Testis (tissue), 2 donors: ENCODE measurements around the gene CDK8.

Experiments
- CTCF ChIP-seq, 3 experiments: fragments of 450-650 bp in 2 of 3; fragments of 200-600 bp in 1 of 3; sonication (generic) in 1 of 3; IDR thresholded peaks; one replicate each; pipeline ENCODE4 v1.5.1; 2016 to 2019; ENCODE audit warnings: antibody characterized with exemption in 3 of 3, mild to moderate bottlenecking in 2 of 3, moderate library complexity in 1 of 3
- POLR2A ChIP-seq: fragments of 450-650 bp; IDR thresholded peaks from one replicate; pipeline ENCODE4 v1.6.1; 2017; ENCODE audit warnings: antibody characterized with exemption, mild to moderate bottlenecking, moderate library complexity

- TF ChIP-seq CTCF (IDR thresholded peaks at IDR 0.05) (no peak), POLR2A (no peak)
These were observed 157.3 kb downstream of the CDK8 start for GRCh38 chr13:26411206-26411605.
